GM21447 (cell line): Measurements from ENCODE around the gene SLC39A11.
"Not testable (repeated sequence)": the region's sequence is repeated elsewhere in the genome, so short reads cannot be mapped to it uniquely, and the experiment has no call there.

Experiments used
- ATAC-seq: cut with Tn5 transposase; IDR thresholded peaks from one replicate; pipeline ENCODE4 v1.9.1; 2021; ENCODE audit not compliant: unreplicated experiment

The SLC39A11 gene

DNA sequence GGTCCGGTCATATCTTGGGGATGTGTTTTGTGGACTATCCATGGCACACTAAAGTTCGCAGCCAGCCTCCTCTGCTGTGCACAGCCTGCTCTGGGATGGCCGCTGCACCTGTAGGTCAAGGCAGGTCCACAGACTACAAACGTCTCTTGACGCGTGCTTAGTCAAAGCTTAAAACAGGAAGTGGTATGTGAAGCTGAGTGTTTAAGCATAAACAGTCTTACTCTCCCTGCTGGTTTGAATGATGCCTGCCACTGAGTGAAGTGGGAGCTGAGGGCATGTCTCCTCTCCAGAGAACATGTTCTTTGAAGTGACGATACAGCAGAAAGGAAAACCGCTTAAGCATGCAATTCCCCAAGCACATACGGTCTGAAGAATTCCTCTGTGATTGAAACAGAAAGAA, 365.6 kb downstream of the SLC39A11 start:
- peak; percentile 94 for ATAC-seq

DNA sequence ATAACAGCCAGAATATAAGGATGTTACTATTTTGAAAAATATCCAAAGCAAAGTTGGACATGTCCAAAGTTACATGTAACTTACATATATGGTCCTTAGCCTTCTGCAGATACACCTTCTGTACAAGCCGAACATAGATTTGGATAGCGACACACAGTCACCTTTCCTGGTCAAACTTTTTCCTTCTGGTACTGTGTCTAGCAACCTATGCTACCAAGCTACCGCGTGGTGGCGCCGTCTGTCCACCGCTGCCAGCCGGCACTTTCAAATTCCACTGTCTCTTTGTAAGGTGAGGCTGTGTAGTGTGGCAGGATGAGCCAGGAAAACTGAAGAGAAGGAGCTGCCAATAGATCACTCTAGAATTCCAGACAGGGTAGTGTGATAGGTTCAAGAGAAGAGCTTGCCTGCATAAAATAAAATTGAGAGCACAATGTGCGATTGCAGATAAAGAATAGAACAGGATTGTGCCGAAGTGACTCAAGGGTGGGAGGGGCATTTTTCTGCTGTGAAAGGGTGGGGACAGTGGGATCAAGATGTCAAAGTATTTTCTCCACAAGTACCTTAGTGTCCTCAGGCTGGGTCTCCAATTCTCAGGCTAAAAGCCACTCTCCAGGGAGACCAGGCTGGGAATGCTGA, 366.9 kb downstream of the SLC39A11 start:
- ATAC-seq = no peak

DNA sequence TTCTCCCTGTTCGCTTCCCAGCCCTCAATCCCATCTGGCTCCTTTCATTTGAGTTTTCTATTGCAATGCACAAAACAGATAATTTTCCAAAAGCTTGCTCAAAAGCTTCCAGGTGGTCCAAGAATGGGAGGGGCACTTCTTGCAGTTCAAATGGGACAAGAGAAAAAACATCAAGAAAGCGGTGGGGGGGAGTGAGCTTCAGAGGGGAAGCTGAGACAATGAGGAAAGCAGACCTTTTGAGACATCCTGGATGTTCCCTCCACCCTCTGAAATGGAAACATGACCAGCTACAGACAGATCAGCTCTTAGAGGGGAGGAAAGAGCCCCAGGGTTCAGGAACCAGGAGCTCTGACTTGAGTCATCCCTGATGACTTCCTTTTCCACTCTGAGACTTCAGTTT, 368.2 kb downstream of the SLC39A11 start:
- no peak for ATAC-seq

- no peak for ATAC-seq
Observed at GRCh38 chr17:72723711-72724110, 368.8 kb downstream of the SLC39A11 start.

DNA sequence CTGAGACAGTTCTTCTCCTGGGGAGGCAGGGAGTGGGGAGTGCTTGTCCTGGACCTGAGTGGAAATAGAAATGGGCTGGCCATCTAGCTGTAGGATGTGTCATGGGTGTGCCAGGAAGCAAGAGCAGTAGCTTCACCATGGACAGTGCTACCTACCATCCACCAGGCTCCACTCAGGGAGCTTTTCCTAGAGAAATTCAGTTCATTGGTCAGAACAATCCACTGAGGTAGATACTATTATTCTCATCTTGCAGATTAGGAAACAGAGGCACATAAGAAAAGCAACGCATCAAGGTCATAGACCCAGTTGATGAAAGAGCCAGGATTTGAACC, 372.0 kb downstream of the SLC39A11 start:
- ATAC-seq = no peak

DNA sequence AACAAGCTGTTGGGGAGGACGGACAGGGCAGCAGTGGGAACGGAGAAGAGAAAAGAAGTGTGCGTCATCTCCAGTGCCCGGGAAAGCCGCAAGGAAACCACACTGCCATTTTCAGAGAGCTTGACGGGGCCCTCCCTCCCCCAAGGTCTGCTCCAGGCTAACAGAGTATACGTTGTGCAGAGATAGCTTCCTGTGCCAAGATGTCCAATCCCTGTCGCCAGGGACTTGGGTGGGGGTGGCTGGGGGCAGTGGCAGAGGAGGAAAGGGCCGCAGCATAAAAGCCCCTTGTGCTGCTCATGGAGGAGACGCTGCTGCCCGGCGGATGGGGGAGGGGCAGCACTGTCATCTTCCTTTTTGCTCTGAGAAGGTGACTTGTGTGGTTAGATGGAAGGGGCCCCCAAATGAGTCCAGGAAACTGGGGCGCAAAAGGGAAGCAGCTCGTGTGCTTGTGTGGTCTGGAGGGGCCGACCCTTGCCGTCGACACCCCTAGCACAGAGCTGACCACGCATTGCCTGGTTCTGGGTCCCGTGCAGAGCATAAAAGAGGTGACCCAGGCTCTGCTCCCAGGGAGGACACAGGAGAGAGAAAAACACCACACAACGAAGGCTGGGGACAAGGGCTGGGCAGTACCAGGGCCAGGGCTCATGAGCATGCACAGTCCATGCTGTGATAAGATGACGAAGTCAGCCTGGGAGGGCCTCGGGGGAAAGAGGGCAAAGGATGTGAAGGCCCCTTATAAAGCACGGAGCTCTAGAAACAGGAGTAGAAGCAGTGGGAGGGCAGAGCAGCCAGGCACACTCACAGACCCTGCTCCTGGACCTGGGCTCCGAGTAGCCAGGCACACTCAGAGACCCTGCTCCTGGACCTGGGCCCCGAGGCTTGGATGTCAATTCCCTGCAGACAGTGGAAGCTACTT, 372.7 kb downstream of the SLC39A11 start:
- ATAC-seq = peak; percentile 73

- ATAC-seq = no peak
Observed at GRCh38 chr17:72719206-72719577, 373.3 kb downstream of the SLC39A11 start.

DNA sequence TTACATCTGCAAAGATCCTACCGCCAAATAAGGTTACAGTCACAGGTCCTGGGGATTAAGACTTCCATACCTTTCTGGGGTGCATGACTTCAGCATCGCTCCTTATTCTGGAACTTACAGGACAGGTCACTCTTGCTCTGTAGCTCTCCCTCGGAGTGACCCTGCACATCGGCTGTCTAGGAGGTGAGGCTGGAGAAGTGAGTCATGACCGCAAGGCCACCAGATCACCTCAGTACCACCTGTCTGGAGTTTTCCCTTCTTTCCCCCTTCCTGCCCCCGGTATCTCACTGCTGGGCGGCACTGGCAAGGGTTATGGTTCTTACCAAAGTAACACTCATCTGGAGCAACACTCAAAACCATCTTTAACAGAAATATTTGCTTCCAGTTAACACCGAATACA, 374.8 kb downstream of the SLC39A11 start:
- no peak for ATAC-seq

DNA sequence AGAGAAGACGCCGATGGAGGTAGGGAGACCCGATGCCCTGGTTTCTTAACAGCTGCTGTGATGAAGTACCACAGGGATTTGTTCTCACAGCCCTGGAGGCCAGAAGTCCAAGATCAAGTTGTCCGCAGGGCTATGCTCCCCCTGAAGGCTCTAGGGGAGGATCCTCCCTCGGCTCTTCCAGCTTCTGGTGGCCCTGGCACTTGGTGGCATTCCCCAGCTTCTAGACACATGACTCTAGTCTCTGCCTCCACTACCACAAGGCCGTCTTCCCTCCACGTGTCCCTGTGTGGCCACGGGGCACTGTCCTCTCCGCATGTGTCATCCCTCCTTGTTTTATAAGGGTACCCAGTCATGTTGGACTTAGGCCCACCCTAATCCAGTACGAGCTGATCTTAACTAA, 375.2 kb downstream of the SLC39A11 start:
- ATAC-seq = no peak

DNA sequence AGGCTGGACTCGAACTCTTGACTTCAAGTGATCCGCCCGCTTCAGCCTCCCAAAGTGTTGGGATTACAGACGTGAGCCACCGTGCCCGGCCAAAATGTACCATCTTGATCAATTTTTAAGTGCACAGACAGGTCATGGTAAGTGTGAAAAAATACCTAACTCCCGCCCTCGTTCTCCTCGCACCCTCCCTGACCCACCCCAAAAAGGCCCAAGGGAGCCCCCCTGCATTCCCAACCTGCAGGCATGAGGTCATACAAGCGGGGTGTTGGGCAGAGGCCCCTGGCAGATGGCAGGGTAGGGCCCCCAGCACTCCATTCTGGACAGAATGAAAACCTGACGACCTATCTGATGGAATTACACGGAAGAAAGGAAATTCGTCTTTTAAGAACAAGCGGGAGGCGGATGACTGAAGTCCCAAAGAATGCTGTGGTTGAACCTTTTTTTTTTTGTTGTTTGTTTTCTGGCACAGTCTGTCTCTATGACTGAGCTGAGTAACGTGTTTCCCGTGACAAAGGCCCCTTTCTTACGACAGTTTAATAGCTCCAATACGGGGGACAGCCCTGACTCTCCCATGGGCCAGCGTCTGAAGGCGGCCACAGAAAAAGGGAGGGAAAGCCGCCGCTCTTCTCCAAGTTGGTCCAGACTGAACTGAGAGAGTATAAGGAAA, 376.4 kb downstream of the SLC39A11 start:
- ATAC-seq = no peak

DNA sequence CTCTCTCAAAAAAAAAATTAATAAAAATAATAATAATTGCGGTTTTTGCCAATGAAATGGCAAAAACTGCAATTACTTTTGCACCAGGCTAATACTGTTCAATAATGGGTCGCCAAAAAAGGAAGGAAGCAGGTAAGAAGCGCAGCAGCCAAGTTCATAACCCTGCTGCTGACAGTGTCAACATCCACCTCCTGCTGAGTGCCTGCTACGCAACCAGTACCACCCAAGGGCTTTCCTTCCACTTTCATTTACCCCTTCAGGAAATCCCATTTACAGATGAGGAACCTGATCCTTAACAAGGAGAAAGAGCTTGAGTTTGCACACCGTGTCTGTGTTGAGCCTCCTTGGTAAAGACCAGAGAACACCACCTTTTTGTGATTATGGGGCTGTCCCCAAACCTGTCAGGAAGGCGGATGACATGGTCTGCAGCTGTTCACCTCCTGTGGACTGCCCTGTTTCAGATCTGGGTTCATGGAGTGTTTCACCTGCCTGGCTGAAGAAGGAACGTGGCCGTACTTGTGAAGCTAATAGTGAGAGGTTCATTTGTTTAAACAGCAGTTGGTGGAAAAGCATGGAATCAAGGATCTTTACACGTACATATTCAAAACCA, 378.0 kb downstream of the SLC39A11 start:
- ATAC-seq = no peak

- no peak for ATAC-seq
Observed at GRCh38 chr17:72713701-72714100, 378.8 kb downstream of the SLC39A11 start.

- ATAC-seq = no peak
Observed at GRCh38 chr17:72711521-72712310, 380.8 kb downstream of the SLC39A11 start.

GRCh38 chr17:72710834-72711233, 381.7 kb downstream of the SLC39A11 start:
- ATAC-seq = no peak

DNA sequence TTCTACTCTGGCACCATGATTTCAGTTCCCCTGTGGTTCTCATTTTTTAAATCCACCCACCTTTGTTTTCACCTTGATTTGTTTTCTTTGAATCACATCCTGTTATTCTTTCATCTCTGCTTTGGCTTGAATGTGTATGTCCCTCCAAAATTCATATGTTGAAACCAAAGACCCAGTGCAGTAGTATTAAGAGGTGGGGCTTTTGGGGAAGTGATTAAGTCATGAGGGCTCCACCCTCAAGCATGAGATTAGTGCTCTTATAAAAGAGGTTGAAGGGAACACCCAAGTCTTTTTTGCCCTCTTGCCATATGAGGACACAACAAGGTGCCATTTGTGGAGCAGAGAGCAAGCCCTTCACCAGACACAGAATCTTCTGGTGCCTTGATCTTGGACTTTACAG, 382.3 kb downstream of the SLC39A11 start:
- ATAC-seq = no peak

DNA sequence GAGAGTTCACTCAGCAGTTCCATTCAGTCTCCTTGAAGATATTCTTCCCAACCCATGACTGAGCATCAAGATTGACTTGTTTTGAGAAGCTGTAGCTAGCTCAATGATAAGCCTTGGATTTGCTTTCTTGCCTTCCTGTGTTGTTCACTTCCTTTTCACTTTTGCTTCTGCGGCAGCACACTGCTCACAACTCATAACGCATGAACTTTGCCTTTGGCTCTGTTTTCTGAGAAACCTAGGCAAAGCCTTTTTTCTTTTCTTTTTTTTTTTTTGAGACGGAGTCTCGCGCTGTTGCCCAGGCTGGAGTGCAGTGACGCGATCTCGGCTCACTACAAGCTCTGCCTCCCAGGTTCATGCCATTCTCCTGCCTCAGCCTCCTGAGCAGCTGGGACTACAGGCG, 383.8 kb downstream of the SLC39A11 start:
- ATAC-seq = not testable (repeated sequence)

GRCh38 chr17:72707881-72708280, 384.6 kb downstream of the SLC39A11 start:
- no peak for ATAC-seq

GRCh38 chr17:72706396-72706981, 386.0 kb downstream of the SLC39A11 start:
- ATAC-seq = no peak

GRCh38 chr17:72705905-72706395, 386.5 kb downstream of the SLC39A11 start:
- peak; percentile 74 for ATAC-seq

DNA sequence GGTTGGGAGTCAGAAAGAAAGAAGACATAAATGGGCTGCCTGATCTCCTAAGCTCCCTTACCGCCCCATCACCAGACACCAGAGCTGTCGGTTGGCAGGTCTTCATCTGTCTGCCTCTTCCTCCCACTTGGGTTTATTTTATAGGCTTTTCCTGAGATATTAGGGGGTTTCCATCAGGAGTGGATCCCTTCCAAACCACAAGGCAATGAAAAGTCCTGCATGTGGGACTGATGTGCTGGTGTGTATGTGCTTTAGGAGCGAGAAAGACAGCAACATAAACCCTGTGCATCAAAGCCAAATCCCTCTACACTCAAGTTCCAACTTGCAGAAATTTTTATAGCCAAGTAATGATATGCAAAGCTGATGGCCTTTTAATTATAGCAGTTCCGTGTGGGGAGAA, 389.5 kb downstream of the SLC39A11 start:
- no peak for ATAC-seq
